Measurements from ENCODE around the gene ISG20L2. TPM values are rescaled to one million over a fixed set of nuclear protein-coding genes. Genes with fewer than 3 reads are reported as not detected.
A peak's percentile ranks its signal among the peaks of the same experiment; 100 is the strongest.

The ISG20L2 gene
- total RNA-seq, 1 donor from 2014 or later: 47.0 TPM

DNA sequence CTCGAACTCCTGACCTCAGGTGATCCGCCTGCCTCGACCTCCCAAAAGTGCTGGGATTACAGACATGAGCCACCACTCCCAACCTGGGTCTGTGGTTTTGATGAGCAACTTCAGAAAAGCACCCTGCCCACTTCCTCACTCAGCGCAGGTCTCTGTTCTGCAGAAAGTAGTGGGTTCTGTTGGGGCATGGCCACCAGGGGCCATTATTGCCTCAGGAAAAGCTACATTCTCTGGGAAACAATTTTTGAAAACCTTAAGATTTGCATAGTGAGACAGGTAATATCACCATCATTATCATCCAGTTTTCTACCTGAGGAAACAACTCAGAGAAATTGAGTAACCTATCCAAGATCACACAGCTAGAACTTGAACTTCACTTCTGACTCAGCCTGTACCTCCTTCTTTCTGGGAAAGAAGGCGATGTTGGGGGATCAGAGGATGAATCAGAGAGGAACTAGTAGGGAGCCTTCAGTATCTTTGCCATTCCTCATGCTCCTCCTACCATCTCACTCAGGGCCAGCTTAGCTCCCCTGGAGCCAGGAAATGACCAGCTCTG is 44.3 kb downstream of the ISG20L2 start:
- peaks cover 13% of the 10 kb centered on the region for H3K4me1 Mint-ChIP-seq
- no peaks in the 10 kb centered on the region for H3K36me3 Mint-ChIP-seq (ENCODE audit: low read depth)
- no peaks in the 10 kb centered on the region for H3K9me3 Mint-ChIP-seq
- H3K4me3 Mint-ChIP-seq: no peak overlapping the region
- no peaks in the 10 kb centered on the region for H3K27me3 Mint-ChIP-seq (ENCODE audit: low read depth)
- TF ChIP-seq, protein P1, sequence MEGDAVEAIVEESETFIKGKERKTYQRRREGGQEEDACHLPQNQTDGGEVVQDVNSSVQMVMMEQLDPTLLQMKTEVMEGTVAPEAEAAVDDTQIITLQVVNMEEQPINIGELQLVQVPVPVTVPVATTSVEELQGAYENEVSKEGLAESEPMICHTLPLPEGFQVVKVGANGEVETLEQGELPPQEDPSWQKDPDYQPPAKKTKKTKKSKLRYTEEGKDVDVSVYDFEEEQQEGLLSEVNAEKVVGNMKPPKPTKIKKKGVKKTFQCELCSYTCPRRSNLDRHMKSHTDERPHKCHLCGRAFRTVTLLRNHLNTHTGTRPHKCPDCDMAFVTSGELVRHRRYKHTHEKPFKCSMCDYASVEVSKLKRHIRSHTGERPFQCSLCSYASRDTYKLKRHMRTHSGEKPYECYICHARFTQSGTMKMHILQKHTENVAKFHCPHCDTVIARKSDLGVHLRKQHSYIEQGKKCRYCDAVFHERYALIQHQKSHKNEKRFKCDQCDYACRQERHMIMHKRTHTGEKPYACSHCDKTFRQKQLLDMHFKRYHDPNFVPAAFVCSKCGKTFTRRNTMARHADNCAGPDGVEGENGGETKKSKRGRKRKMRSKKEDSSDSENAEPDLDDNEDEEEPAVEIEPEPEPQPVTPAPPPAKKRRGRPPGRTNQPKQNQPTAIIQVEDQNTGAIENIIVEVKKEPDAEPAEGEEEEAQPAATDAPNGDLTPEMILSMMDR (conservative IDR thresholded peaks at IDR 0.05): peak; percentile 21
- H3K27ac Mint-ChIP-seq (ENCODE audit: unreplicated experiment): no peak overlapping the region
- DNase-seq (ENCODE audit: low read depth, low spot score): no peak

DNA sequence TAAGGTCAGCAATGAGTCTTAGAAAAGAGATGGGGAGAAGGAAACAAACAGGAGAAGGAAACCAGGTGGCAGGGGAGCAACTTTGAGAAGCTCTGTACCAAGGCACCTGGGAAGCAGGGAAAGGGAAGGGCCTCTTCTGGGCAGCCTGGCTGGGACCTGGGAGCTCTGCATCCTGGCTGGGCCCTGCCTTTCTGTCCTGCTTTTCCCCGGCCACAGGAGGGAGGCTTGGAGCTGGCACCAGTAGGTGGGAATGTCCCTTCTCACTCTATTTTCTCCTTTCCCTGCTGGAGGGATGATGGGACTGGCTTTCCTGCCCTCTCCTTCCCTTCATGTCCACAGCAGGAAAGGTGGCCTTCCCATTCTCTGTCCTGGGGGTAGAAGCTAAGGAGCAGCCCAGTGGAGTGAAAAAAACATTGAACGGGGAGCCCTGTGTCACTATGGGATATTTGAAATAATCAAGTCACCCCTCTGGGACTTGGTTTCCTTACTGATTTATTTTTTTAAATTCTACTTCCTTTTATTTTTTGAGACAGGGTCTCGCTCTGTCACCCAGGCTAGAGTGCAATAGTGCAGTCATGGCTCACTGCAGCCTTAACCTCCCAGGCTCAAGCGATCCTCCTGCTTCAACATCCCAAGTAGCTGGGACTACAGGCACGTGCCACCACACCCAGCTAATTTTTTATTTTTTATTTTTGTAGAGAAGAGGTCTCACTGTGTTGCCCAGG is 46.2 kb downstream of the ISG20L2 start:
- TF ChIP-seq, protein P1 (conservative IDR thresholded peaks at IDR 0.05): no peak
- peaks cover 19% of the 10 kb centered on the region for H3K4me1 Mint-ChIP-seq
- H3K27me3 Mint-ChIP-seq (ENCODE audit: low read depth): peaks cover 10% of the 10 kb centered on the region
- DNase-seq (ENCODE audit: low read depth, low spot score): no peak
- H3K4me3 Mint-ChIP-seq: no peak overlapping the region
- no peak overlapping the region for H3K27ac Mint-ChIP-seq (ENCODE audit: unreplicated experiment)
- H3K9me3 Mint-ChIP-seq: no peaks in the 10 kb centered on the region
- no peaks in the 10 kb centered on the region for H3K36me3 Mint-ChIP-seq (ENCODE audit: low read depth)

- H3K36me3 Mint-ChIP-seq (ENCODE audit: low read depth): no peaks in the 10 kb centered on the region
- no peaks in the 10 kb centered on the region for H3K9me3 Mint-ChIP-seq
- peaks cover 10% of the 10 kb centered on the region for H3K27me3 Mint-ChIP-seq (ENCODE audit: low read depth)
- no peak overlapping the region for H3K27ac Mint-ChIP-seq (ENCODE audit: unreplicated experiment)
- TF ChIP-seq, protein P1 (conservative IDR thresholded peaks at IDR 0.05): no peak
- H3K4me1 Mint-ChIP-seq: peaks cover 21% of the 10 kb centered on the region
- no peak overlapping the region for H3K4me3 Mint-ChIP-seq
- no peak for DNase-seq (ENCODE audit: low read depth, low spot score)
These were observed 47.2 kb downstream of the ISG20L2 start for GRCh38 chr1:156681196-156681960.

GRCh38 chr1:156680056-156680455 is 48.5 kb downstream of the ISG20L2 start:
- DNase-seq (ENCODE audit: low read depth, low spot score): no peak
- Mint-ChIP-seq H3K4me3 (peak overlapping the region; percentile 9), H3K27me3 (ENCODE audit: low read depth) (peaks cover 10% of the 10 kb centered on the region), H3K27ac (ENCODE audit: unreplicated experiment) (no peak overlapping the region), H3K4me1 (peaks cover 30% of the 10 kb centered on the region), H3K36me3 (ENCODE audit: low read depth) (no peaks in the 10 kb centered on the region), H3K9me3 (no peaks in the 10 kb centered on the region)
- TF ChIP-seq, protein P1 (conservative IDR thresholded peaks at IDR 0.05): no peak

DNA sequence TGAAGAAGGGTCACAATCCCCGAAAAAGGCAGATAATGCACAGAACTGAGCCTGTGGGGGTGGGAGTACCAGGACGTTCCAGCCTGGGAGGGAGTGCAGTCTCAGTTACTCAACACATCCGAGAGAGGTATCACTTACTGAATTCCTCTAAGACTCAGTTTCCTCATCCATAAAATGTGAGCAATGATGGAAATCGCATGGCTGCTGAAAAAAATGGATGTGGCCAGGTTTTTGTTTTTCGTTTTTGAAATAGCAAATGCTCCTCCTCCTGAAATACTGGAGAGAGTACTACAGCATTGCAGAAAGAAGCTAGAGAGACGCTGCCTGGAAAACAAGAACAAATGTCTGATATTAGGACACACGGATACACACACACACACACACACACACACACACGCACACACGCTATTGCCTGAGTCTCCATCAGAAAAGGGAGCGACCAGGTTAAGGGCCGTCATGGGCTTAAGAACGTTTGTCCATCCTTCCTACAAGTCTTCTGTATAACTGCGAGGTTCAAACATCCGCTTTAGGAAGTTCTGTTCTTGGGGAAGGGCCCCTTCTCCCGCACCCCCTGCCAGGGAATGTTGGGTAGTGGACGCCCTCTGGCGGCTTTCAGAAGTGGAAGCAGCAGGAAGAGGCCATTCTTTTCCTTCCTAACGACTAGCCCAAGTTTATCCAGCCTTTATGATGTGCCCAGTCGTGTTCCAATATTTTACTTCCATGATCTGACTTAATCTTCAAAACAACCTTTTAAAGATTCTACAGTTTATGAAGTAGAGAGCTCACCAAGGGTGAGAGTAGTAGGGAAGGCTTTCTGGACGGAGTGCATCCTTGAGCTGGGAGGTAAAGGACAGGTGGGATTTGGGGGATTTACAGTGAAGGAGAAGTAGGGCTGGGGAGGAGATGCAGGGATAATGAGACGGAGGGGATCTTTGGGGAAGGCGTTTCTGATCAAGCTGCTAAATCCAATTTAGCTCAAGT is 50.7 kb downstream of the ISG20L2 start:
- Mint-ChIP-seq H3K27me3 (ENCODE audit: low read depth) (peaks cover 18% of the 10 kb centered on the region), H3K9me3 (no peaks in the 10 kb centered on the region), H3K4me3 (peak overlapping the region; percentile 87), H3K4me1 (peaks cover 45% of the 10 kb centered on the region), H3K36me3 (ENCODE audit: low read depth) (peaks cover 10% of the 10 kb centered on the region), H3K27ac (ENCODE audit: unreplicated experiment) (peak overlapping the region; percentile 85)
- peak; percentile 67 for DNase-seq (ENCODE audit: low read depth, low spot score)
- TF ChIP-seq, protein P1 (conservative IDR thresholded peaks at IDR 0.05): peak; percentile 85
